Liver (tissue), 9 donors: ENCODE measurements around the gene CD164. TPM values are rescaled to one million over a fixed set of nuclear protein-coding genes. Genes with fewer than 3 reads are reported as not detected.
"Not testable (repeated sequence)": the region's sequence is repeated elsewhere in the genome, so short reads cannot be mapped to it uniquely, and the experiment has no call there.

Experiments used
- DNase-seq: peaks from one replicate; pipeline ENCODE4 v3.0.0-alpha.2; 2017; ENCODE audit warnings: low spot score
- H3K27ac ChIP-seq, 2 donors: one replicate each; pipeline ENCODE4 v1.7.0; 2013; ENCODE audit warnings: inconsistent platforms in 2 of 2, low read length in 2 of 2, control low read depth in 1 of 2, low read depth in 1 of 2, mild to moderate bottlenecking in 1 of 2
- H3K27me3 ChIP-seq, 4 donors: one replicate each; pipeline versions ENCODE4 v1.6.1 to v1.7.0; 2013; ENCODE audit warnings: low read length in 3 of 4, inconsistent platforms in 1 of 4, mild to moderate bottlenecking in 1 of 4, moderate library complexity in 1 of 4; ENCODE audit not compliant: control insufficient read depth in 4 of 4, insufficient read depth in 4 of 4
- H3K36me3 ChIP-seq, 4 donors: one replicate each; pipeline versions ENCODE4 v1.6.1 to v1.7.0; 2013; ENCODE audit warnings: low read length in 3 of 4, mild to moderate bottlenecking in 3 of 4, low read depth in 1 of 4, moderate library complexity in 1 of 4; ENCODE audit not compliant: control insufficient read depth in 4 of 4, insufficient read depth in 3 of 4
- H3K4me1 ChIP-seq, 4 donors: one replicate each; pipeline versions ENCODE4 v1.6.1 to v1.7.0; 2013; ENCODE audit warnings: low read length in 3 of 4, mild to moderate bottlenecking in 3 of 4, moderate library complexity in 1 of 4; ENCODE audit not compliant: control insufficient read depth in 4 of 4, insufficient read depth in 4 of 4
- H3K4me3 ChIP-seq, 3 donors: one replicate each; pipeline versions ENCODE4 v1.6.1 to v1.7.0; 2013; ENCODE audit warnings: low read length in 3 of 3, control low read depth in 1 of 3, low read depth in 1 of 3, mild to moderate bottlenecking in 1 of 3
- H3K9ac ChIP-seq, 2 donors: one replicate each; pipeline ENCODE4 v1.7.0; 2013; ENCODE audit warnings: low read length in 2 of 2, mild to moderate bottlenecking in 2 of 2, moderate library complexity in 2 of 2, control low read depth in 1 of 2, low read depth in 1 of 2
- H3K9me3 ChIP-seq, 4 donors: one replicate each; pipeline versions ENCODE4 v1.6.1 to v1.7.0; 2013; ENCODE audit warnings: low read length in 3 of 4; ENCODE audit not compliant: control insufficient read depth in 4 of 4
- EGR1 ChIP-seq, 2 donors: IDR thresholded peaks; 2 replicates each; pipeline ENCODE4 v1.6.1; 2016 to 2018; ENCODE audit warnings: antibody characterized with exemption in 2 of 2, low read depth in 2 of 2
- GABPA ChIP-seq, 2 donors: IDR thresholded peaks in 1 of 2; conservative IDR thresholded peaks in 1 of 2; 2 replicates each; pipeline ENCODE4 v1.6.1; 2016; ENCODE audit warnings: antibody characterized with exemption in 2 of 2, mild to moderate bottlenecking in 1 of 2, moderate library complexity in 1 of 2
- HNF4G ChIP-seq: IDR thresholded peaks from 2 replicates; pipeline ENCODE4 v1.6.1; 2016; ENCODE audit warnings: antibody characterized with exemption
- JUND ChIP-seq, 2 donors: IDR thresholded peaks; 2 replicates each; pipeline ENCODE4 v1.6.1; 2016; ENCODE audit warnings: antibody characterized with exemption in 2 of 2
- MAX ChIP-seq: IDR thresholded peaks from 2 replicates; pipeline ENCODE4 v1.6.1; 2016; ENCODE audit warnings: antibody characterized with exemption
- RAD21 ChIP-seq, 2 donors: IDR thresholded peaks; 2 replicates each; pipeline ENCODE4 v1.6.1; 2016; ENCODE audit warnings: antibody characterized with exemption in 2 of 2, mild to moderate bottlenecking in 2 of 2
- RXRA ChIP-seq, 2 donors: IDR thresholded peaks; 2 replicates each; pipeline ENCODE4 v1.6.1; 2017 to 2018; ENCODE audit warnings: antibody characterized with exemption in 2 of 2, mild to moderate bottlenecking in 1 of 2
- ZBTB33 ChIP-seq: IDR thresholded peaks from 2 replicates; pipeline ENCODE4 v1.6.1; 2016; ENCODE audit warnings: antibody characterized with exemption
- WGBS: extraction: QIAGEN DNeasy Blood & Tissue Kit; methylation state at CpG from one replicate; pipeline ENCODE4 v1.1.7; 2013; 5-methylcytosine and 5-hydroxymethylcytosine counted together
- polyA plus RNA-seq, 2 donors: library from polyadenylated mRNA; stranded (reverse) in 1 of 2; unstranded in 1 of 2; fragments of 200-250 nt in 1 of 2; fragments of >200 nt in 1 of 2; fragmentation: Nextera tagmentation in 1 of 2; extraction: Ambion mirVana in 1 of 2; gene quantifications; one replicate each; pipeline versions ENCODE4 v1.2.1 to v1.2.3, GENCODE V29; 2013 to 2015
- total RNA-seq, 2 donors: library from RNA; depleted of rRNA; stranded (reverse); fragments of >200 nt; gene quantifications; one replicate each; pipeline ENCODE4 v1.2.3, GENCODE V29; 2014
- TF ChIP-seq, protein P1 (sequence below): IDR thresholded peaks from 2 replicates; pipeline ENCODE4 v1.6.1; 2016; ENCODE audit warnings: antibody characterized with exemption, mild to moderate bottlenecking
- donor health status: healthy.
- donor health status: healthy.
- donor health status: healthy.
- donor health status: healthy.
- donor health status: healthy.

CD164 gene
- total and polyA plus RNA-seq, 4 donors: 84.5 to 218 (median 132) TPM

- TF ChIP-seq, protein P1, sequence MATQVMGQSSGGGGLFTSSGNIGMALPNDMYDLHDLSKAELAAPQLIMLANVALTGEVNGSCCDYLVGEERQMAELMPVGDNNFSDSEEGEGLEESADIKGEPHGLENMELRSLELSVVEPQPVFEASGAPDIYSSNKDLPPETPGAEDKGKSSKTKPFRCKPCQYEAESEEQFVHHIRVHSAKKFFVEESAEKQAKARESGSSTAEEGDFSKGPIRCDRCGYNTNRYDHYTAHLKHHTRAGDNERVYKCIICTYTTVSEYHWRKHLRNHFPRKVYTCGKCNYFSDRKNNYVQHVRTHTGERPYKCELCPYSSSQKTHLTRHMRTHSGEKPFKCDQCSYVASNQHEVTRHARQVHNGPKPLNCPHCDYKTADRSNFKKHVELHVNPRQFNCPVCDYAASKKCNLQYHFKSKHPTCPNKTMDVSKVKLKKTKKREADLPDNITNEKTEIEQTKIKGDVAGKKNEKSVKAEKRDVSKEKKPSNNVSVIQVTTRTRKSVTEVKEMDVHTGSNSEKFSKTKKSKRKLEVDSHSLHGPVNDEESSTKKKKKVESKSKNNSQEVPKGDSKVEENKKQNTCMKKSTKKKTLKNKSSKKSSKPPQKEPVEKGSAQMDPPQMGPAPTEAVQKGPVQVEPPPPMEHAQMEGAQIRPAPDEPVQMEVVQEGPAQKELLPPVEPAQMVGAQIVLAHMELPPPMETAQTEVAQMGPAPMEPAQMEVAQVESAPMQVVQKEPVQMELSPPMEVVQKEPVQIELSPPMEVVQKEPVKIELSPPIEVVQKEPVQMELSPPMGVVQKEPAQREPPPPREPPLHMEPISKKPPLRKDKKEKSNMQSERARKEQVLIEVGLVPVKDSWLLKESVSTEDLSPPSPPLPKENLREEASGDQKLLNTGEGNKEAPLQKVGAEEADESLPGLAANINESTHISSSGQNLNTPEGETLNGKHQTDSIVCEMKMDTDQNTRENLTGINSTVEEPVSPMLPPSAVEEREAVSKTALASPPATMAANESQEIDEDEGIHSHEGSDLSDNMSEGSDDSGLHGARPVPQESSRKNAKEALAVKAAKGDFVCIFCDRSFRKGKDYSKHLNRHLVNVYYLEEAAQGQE: no peak
- TF ChIP-seq GABPA (IDR thresholded peaks at IDR 0.05 in 1 of 2, conservative IDR thresholded peaks at IDR 0.05 in 1 of 2): no peak
- no peak for TF ChIP-seq JUND (IDR thresholded peaks at IDR 0.05)
Measured at GRCh38 chr6:109370792-109371191, 11.5 kb downstream of the CD164 start (continued).

DNA sequence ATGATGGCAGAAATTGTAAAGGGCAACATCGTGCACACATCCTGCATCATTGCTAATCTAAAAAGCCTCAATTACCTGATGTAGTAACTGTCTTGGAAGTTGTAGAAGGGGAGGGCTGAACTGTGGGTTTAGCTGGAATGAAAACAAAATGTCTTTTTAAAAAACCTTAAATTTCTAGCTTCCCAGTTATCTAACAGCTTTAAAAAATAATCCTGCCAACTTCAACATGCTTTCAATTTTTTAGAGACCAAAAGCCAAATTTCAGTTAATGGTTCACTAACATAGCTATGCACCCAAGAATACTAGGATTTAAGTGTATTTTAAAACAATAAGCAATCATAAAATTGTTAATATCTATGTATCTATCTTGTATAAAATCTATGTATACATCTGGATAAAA is 11.9 kb downstream of the CD164 start:
- H3K9me3 ChIP-seq: no peaks in the 10 kb centered on the region
- H3K36me3 ChIP-seq: peaks cover 6 to 63% (median 43%) of the 10 kb centered on the region in 4 donors
- no peak overlapping the region for H3K4me3 ChIP-seq
- H3K27me3 ChIP-seq: no peaks in the 10 kb centered on the region
- H3K4me1 ChIP-seq: peaks cover 0 to 15% (median 9%) of the 10 kb centered on the region in 4 donors
- no peak overlapping the region for H3K27ac ChIP-seq
- H3K9ac ChIP-seq: no peak overlapping the region
- no peak for DNase-seq
- 61% methylated on average over 1 of the region's 1 CpG for WGBS
- no peak for TF ChIP-seq RXRA (IDR thresholded peaks at IDR 0.05)

GRCh38 chr6:109369728-109370127 is 12.5 kb downstream of the CD164 start:
- WGBS: 82% methylated on average over 4 of the region's 4 CpGs
- no peaks in the 10 kb centered on the region for H3K27me3 ChIP-seq
- no peak overlapping the region for H3K27ac ChIP-seq
- no peaks in the 10 kb centered on the region for H3K9me3 ChIP-seq
- no peak for DNase-seq
- H3K36me3 ChIP-seq: peaks cover 3 to 58% (median 42%) of the 10 kb centered on the region in 4 donors
- peaks cover 0 to 15% (median 9%) of the 10 kb centered on the region in 4 donors for H3K4me1 ChIP-seq
- H3K9ac ChIP-seq: no peak overlapping the region
- TF ChIP-seq HNF4G: no peak
- TF ChIP-seq ZBTB33: no peak
- TF ChIP-seq RAD21 (IDR thresholded peaks at IDR 0.05): no peak
- TF ChIP-seq MAX: no peak
- TF ChIP-seq EGR1 (IDR thresholded peaks at IDR 0.05; ENCODE audit: low read depth in 2 of 2): no peak
- H3K4me3 ChIP-seq: no peak overlapping the region

DNA sequence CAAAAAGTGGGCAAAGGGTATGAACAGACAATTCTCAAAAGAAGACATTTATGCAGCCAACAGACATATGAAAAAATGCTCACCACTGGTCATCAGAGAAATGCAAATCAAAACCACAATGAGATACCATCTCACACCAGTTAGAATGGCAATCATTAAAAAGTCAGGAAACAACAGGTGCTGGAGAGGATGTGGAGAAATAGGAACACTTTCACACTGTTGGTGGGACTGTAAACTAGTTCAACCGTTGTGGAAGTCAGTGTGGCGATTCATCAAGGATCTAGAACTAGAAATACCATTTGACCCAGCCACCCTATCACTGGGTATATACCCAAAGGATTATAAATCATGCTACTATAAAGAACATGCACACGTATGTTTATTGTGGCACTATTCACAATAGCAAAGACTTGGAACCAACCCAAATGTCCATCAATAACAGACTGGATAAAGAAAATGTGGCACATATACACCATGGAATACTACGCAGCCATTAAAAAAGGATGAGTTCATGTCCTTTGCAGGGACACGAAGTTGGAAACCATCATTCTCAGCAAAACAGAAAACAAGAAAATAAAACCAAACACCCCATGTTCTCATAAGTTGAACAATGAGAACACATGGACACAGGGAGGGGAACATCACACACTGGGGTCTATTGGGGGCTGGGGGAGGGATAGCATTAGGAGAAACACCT is 17.7 kb downstream of the CD164 start:
- not testable (repeated sequence) for H3K9me3 ChIP-seq, H3K4me1 ChIP-seq, H3K27ac ChIP-seq, H3K27me3 ChIP-seq, DNase-seq, H3K9ac ChIP-seq, H3K4me3 ChIP-seq
- WGBS: 96% methylated on average over 5 of the region's 5 CpGs
- H3K36me3 ChIP-seq: peaks cover 2 to 54% (median 40%) of the 10 kb centered on the region in 4 donors
